ENCODE data around the gene ACACB.

The ACACB gene

GRCh38 chr12:109304485-109304884 lies 188.1 kb downstream of the ACACB start:
- no peak for DNase-seq (ENCODE audit: low spot score)

GRCh38 chr12:109305547-109305946 lies 189.2 kb downstream of the ACACB start:
- DNase-seq (ENCODE audit: low spot score) = no peak

- no peak for DNase-seq (ENCODE audit: low spot score)
Measured at GRCh38 chr12:109307051-109307450, 190.7 kb downstream of the ACACB start.

- no peak for DNase-seq (ENCODE audit: low spot score)
Measured at GRCh38 chr12:109308534-109309380, 192.4 kb downstream of the ACACB start, which contains the start of gene FOXN4. TSS of gene FOXN4 (minus strand) at chr12:109309284. CDS start at chr12:109308321, 963 bp downstream.

GRCh38 chr12:109309381-109310246 lies 193.2 kb downstream of the ACACB start:
- no peak for DNase-seq (ENCODE audit: low spot score)

- DNase-seq (ENCODE audit: low spot score) = no peak
Measured at GRCh38 chr12:109310247-109311125, 194.1 kb downstream of the ACACB start.
